HG02973 (cell line): ENCODE results near the gene DHRS3.

Source experiments
- ATAC-seq: cut with Tn5 transposase; IDR thresholded peaks from one replicate; pipeline ENCODE4 v1.9.1; 2021; ENCODE audit warnings: moderate library complexity; ENCODE audit not compliant: unreplicated experiment

Gene DHRS3

DNA sequence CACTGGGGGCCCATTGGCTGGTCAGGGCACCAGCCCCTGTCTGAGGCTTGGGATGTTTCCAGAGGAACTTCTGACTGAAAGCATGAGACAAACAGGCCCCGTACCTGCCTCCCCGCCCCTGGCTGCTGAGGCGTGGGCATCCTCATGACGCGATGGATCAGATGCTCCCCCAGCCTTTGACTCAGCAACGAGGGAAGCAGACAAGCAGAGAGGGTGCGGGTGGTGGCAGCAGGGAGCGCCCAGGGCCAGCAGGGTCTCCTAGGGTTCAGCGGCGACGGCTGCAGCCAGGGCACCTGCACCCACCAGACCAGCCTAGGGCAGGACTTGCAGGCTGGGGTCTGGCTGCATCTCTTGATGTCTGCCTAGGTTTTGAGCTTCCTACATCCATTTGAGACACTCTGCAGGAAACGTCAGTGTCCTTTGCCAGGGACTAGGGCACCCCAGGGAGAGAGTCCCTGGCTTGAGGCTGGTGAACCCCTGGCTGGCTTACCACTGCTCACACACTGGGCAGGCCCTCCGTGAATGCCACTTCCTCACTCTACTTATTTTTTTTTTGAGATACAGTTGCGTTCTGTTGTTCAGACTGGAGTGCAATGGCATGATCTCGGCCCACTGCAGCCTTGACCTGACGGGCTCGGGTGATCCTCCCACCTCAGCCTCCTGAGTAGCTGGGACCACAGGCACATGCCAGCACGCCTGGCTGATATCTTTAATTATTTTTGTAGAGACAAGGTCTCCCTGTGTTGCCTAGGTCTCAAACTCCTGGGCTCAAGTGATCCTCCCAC is 63.3 kb downstream of the DHRS3 start:
- no peak for ATAC-seq

DNA sequence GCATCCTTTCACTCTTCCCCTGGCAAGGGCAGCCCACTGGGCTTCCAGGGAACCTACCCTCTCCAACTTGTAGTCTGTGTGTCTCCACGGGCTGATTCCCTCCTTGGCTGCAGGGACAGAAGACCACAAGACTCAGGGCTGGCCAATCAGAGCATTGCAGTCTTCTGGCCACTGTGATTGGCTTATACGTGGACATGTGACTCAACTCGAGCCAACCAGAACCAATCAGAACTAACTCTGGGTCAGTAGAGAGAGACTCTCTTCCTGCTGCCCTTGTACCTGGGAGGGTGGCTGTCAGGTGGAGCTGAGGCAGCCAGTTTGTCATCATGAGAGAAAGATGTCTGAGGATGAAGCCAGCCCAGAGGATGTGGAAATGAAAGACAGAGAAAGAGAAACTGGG is 64.0 kb downstream of the DHRS3 start:
- no peak for ATAC-seq

DNA sequence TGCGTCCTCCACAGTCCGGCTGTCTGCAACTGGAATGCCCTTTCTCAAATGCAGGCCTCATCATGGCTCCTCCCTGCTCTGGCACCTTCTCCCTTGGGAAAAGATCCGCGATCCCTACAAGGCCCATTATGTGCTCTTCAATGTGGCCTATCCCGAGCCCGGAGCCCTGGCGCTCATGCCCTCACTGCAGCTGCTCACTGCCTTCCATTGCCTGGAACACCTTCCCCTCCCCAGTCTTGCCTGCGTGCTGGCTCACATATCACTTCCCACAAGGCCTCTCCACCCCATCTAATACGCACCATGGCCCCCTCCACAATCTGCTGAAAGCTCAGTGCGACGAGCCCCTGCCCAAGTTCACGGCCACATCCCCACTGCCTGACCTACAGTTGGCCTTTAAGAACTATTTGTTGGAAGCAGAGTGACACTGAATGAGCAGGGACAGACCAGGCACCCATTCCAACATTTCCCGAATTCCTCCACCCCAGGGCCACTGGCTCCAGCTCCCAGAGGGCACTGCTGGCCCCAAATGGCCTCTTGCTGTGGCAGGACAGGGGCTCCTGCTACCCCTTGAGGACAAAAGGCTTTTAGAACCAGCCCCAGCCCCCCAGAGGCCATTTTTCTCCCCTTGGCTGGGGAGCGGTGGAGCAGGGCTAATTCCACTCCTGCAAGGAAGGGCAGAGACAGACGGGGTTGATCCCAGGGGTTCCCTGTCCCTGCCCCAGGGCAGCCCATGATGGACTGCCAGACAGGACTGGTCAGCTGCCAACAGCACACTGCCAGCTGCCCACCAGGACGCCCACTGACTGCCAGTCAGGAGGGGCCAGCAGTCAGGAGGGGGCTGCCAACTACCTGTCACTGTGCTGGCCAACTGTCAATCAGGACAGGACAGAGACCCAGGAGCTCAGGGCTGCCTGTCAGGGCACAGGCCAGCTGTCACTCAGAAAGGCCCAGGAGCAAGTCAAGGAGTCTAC is 64.8 kb downstream of the DHRS3 start:
- no peak for ATAC-seq

DNA sequence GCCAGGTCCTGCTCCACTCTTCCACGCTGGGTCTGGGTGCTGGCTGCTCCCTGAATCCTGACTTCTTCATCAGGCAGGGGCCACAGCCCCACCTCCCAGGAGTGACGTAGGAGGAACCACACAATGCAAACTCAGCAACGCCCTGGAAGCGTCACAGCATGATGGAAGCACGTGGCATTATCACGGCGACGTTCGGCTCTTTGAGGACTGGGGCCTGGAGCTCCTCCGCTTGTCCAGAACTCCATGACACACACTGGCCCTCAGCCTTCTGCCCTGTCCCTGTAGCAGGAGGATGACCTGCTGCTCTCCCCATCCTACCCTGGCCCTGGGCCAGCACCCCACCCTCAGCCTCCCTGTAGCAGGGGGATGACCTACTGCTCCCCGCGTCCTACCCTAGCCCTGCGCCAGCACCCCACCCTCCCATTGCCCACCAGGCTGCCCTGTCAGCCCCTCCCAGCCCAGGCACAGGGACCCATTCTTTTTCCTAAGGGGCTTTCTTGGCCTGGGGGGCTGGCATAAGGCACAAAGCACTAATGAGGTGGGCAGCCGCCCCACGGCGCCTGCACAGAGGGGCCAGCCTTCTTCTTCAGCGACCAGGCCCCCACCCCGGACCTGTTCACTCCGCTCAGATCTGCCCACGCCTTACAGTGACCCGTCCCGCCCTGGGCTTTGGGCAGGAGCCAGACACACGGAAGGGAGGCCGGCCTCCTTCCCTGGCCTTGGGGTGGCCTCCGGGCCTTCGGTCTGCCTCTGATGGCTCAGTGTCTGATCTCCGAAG is 65.7 kb downstream of the DHRS3 start:
- ATAC-seq, result no peak

DNA sequence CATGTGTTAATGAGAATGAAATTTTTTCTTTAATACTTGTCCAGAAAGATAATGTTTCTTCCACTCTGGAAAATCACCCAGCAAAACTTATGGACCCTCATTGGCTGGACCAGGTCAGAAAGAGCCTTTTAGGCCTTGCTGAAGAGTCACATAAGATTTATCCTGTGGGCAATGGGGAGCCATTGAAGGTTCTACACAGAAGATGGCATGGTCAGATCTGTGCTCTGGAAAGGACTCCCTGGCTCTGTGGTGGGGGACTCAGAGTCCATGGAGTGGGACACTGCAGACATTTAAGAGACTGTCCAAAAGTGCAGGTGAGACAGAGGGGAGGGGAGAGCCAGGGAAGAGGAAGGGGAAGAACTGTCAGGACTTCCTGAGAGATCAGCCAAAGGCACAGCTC is 66.4 kb downstream of the DHRS3 start:
- ATAC-seq, result no peak

DNA sequence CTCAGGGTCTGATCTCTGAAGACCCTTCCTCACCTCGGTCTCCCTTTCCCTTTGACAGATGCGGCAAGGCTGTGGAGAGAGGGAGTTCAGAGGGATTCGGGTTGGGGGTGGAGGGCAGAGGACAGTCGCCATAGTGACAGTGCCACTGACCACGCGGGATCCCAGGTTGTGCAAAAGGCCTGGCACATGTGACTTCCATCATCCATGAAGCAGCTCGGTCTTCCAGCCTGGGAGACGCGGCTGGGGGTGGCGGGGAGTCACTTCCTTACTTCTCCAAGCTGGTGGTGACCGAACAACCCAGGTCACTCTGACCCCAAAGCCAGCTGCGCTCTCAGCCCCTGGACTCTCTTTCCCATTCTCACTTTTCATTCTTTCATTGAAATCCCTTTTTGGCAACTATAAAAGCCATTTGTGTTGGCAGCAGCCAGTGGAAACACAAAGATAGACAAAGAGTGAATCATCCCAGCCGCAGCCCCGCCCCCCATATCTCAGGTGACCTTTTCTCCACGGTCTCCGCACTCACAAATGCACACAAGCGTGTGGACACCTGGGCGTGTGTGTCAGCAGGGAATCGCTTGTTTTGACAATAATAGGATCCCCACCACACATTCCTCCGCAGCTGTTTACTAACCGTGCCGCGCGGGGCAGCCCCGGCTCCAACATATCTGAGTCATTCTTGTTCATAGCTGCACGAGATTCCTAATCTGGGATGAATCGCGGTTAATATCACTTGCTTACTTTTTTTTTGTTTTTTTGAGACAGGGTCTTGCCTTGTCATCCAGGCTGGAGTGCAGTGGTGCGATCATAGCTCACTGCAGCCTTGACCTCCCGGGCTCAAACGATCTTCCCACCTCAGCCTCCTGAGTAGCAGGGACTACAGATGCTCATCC is 68.3 kb downstream of the DHRS3 start:
- ATAC-seq, result no peak

DNA sequence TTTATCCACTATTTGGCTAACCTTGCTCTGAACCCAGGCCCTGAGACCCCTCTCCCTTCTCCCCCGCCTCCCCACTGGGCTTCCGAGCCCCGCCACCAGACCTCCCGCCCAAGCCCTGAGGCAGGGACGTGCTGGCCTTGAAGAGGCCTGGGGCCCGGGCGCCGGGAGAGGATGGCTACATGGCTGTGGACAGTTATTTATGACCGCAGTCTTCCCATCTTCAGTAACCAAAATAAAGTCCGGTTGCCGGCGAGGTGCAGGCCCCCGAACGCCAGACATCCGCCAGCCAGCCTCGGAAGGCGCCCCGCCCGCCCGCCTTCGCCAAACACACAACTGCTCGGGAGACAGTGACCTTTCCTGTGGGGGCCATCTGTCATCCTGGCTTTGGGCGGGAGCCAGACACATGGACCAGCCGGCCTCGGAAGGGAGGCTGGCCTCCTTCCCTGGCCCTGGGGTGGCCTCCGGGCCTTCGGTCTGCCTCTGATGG is 69.0 kb downstream of the DHRS3 start:
- no peak for ATAC-seq

DNA sequence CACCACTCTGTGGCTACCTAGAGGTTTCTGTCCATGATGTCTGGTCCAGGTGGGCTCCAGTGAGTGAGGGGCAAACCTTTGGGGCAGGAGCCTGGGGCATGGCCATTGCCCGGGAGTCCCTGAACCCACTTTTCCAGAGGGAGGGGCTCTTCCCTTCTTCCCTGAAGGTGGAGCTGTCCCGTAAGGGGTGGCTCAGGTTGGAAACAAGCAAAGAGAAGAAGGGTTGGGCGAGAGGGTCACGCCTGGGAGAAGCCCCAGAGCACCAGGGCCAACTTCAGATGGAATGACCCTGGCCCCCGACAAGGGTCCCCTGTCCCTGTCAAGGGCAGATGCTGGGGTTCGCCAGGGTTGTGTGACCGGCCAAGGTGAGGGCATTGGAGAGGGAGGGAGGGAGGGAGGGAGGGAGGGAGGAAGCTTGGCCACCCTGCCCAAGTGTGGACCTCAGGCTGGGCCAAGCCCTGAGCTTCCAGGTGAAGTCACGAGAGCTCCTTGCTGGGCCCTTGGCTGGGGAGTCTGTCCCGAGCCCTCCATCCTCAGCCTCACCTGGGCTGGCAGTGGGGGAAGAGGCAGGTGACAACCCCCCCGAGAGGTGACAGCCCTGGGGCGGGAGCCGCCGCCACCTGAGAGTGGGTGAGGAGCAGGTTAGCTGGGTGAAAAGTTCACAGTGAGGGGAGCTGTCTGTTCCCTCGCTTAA is 69.6 kb downstream of the DHRS3 start:
- no peak for ATAC-seq

DNA sequence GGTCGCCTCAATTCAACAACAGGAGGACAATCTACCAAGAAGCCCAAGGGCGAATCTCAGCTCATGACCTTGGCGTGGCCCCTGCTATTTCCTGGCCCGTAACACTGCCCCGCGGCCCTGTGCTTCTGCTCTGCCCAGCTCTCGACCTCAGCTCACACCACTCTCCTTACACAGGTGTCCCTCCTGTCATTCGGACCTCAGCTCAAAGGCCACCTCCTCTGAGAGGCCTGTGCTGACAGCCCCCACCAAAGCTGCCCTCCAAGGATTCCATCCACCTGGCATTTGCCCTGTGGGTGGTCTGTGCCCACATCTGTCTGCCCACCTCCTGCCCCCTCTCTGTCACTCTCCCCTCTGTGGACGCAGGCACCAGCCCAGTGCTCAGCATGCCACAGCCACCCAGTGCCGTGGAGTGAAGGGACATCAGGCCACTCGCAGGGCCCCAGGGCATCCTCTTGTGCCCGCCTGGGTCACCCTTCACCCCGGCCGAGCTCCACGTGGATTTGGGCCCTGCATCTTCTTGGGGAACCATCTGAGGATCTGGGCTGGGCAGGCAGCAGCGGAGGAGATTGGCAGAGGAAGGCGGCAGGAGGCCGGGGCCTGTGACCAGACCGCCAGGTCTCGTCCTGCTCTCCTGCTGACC is 70.3 kb downstream of the DHRS3 start:
- ATAC-seq, result no peak

DNA sequence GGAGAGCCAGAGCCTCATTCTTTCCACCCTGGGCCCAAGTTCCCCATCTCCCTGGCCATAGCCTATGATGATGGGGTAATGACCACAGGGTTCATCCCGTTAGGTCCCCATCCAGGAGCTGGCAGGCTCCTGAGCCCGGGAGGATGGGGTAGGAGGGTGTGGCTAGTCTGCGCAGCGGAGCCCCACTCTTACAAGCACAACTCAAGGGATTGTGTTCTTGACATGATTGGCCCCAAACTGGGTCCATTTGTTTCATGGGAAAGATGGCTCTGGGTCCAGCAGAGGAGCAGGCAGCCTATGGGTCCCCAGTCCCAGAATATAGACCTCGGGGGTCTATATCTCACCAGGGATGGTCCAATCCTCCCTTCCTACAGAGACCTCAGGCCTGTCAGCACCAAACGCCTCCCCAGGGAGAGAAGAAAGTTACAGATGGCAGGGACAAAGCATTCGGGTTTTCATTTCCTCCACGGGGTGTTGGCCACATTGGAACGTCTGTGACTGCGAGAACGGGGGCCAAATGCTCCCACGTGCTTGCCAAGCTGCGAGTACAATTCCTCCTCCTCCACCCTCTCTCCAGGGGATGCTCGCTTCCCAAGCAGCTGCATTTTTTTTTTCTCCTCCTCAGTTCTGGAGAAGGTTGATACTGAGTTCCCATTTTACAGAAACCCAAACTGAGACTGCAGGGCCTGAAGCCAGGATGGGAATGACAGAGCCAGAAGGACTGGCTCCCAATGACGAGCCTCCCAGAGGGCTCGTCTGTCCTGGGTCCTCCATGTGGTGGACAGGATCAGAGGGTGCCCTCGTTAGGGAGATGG is 71.0 kb downstream of the DHRS3 start:
- no peak for ATAC-seq

DNA sequence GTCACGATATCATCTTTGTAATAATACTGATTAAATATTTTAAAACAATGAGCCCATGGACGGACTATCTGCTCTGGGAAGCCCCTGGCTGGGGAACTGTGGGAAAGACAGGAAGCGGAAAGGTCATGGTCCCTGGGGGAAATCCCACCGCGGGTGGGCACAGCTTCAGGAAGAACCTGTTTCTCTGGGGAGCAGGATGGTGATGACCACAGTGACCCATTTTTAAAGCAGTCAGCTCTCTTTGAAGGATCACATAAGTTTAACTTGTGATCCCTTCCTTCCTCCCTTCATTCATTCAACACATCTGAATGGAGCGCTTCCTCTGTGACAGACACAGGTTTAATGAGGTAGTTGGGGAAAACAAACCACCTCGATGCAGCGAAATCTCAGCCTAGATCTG is 73.0 kb downstream of the DHRS3 start:
- no peak for ATAC-seq

DNA sequence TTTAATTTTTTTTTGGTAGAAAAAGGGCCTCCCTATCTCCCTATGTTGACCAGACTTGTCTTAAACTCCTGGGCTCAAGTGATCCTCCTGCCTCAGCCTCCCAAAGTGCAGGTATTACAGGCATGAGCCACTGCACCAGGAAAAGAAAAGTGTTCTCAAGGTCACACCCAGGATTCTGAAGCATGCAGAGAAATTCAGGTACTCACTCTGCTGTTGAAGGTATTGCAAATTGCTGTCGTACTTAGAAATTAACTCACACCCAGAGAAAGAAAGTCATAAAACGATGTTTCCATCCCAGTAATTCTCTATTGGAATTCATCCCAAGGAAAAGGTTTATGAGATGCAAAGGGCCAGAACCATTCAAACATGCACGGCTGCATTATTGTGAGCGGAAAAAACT is 73.7 kb downstream of the DHRS3 start:
- no peak for ATAC-seq

DNA sequence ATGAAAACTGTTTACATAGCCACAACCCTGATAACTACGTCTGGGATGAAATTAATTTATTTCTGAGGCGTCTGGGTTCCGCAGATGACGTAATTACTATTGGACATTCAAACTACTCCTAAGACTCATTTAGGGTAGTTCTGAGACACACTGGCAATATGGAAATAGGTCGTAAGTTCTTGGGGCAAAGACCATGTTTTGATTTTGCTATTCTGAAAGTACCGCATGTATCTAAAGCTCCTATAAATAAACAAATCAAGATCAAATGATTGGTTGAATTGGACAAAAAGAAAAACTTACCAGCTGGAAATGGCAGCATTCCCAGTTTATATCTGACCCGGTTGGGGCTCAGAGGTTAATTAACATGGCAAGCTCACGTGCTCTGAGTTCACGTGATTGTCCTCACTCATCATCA is 74.3 kb downstream of the DHRS3 start:
- ATAC-seq, result no peak

DNA sequence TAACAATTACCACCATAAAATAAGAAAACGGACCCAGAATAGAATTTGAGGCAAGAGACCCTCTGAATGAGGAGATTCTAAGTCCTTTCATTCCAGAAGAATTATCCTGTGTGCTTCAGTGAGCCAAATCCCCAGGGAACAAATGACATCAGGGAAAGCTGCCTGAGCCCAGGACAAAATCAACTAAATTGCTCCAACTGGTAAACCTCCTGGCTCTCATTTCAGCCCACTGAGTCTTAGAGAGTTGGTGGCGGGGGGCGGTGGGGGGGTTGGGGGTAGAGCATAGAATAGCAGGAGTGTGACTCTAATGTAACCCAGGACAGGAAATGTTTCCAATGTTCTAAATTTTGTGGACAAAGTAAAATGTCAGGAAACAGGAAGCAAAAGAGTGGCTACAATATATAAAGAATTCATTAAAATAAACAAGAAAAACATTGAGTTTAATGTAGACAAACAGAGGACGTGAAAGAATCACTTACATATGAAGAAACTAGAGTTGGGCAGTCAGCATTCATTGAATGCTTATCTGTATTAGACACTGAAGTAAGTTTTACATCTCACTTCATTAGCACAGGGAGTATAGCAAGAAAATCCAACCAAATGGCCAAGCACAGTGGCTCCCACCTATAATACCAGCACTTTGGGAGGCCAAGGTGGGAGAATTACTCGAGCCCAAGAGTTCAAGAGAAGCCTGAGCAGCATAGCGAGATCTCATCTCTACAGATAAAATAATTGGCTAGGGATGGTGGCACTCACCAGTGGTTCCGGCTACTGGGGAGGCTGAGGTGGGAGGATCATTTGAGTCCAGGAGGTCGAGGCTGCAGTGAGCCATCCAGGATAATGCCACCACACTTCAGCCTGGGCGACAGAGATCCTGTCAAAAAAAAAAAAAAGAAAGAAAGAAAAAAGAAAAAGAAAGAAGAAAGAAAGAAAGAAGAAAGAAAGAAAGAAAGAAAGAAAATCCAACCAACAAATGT is 75.1 kb downstream of the DHRS3 start:
- ATAC-seq, result no peak

DNA sequence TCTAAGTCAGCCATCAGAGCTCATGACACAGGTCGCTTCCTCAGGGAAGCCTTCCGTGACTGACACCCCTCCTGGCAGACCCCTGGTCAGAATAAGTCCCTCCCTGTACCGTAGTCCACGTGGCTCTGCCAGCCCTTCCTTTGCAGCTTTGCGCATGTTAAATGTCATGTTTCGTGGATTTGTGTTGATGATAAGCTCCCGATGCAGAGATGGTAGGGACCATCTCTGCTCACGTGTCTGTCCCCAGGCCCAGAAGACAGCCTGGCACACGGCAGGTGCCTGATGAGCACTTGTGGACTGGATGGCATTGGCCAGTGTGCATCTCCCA is 75.9 kb downstream of the DHRS3 start:
- ATAC-seq, result no peak

DNA sequence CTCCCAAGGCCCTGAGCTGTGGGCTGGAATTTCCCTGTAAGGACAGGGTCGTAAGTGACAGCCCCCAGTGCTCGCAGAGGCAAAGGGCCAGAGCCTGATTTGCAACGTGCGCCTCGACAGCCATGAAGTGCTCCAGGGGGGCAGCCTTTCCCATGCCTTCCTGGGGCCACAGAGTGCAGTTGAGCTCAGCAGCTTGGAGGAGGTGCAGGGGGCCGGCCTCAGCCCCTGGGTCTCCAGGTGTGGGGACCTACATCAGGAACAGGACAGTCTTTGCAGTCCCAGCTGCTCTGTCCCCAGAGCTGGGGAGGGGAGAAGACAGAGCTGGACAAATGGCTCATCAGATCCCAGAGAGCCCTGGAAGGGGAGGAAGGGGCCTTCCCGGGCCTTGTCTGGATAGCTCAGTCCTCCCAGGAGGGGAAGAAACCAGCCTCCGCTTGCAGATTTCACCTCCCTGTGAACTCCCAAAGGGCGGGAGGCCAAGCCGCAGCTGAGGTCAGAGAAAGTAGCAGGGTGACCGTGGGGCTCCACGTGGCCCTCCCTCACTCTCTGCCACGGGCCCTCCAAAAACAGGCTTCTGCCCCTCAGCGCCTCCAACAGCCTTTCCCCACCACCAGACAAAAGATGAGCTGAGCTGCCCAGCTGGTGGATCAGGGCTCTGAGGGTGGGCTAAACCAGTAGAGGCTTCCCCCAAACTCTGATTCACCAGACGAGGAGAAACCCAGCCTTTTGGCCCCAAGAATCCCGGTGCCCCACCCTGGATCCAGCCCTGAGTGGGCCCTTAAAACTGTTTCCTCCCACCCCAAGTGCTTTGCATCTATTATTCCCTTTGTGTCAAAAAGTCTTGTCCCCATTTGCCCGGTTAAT is 76.5 kb downstream of the DHRS3 start:
- no peak for ATAC-seq
